Measurements from ENCODE around the gene UTP4. TPM values are rescaled to one million over a fixed set of nuclear protein-coding genes. Genes with fewer than 3 reads are reported as not detected.
A peak's percentile ranks its signal among the peaks of the same experiment; 100 is the strongest.

The UTP4 gene
- total and polyA plus RNA-seq, 8 donors, result 24.7 to 51.1 (median 46.0) TPM

DNA sequence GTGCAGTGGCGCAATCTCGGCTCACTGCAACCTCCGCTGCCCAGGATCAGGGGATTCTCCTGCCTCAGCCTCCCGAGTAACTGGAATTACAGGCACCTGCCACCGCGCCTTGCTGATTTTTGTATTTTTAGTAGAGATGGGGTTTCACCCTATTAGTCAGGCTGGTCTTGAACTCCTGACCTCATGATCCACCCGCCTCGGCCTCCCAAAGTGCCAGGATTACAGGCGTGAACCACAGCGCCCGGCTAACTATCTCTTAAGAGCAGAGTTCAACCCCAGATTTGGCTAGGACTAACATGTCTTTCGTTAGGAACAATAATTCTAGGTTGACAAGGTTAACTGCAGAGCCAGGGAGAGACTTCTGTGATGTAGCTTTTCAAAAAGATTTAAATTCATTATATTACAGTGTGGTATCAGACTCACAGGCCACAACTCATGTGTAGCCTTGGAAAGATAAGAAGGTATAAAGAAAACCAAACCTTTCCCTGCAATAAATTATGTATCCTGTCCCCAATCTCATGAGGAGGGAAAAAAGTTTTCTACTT, 4.4 kb upstream of the UTP4 start:
- intact Hi-C loops (cut with DNase I), result no loop called here
- ATAC-seq, result no peak

DNA sequence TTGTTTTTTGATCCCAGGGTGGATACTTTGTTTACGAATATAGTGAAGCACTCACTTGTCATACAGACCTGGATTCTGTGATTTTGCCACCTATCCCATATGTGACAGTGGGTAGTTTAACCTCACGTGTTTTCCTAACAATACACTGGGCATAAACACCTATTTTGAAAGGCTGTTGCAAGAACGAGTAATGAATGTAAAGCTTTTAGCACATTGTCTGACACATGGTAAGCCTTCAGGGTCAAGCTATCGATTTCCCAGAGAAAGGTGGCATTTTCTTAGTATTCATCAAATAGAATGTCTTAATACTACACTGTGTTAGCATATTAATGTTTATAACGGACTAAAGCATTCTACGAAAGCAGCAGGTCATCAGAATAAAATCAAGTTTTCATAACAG, 2.0 kb upstream of the UTP4 start:
- Histone ChIP-seq H3K27ac (no peak overlapping the region), H3K4me1 (peaks cover 4 to 44% of the 10 kb centered on the region in 2 donors), H3K4me3 (peak overlapping the region in 1 of 2 donors; percentile 87), H3K27me3 (no peaks in the 10 kb centered on the region), H3K36me3 (peaks cover 0 to 10% of the 10 kb centered on the region in 2 donors), H3K9me3 (no peaks in the 10 kb centered on the region)
- DNase-seq, result no peak
- TF ChIP-seq CTCF (IDR thresholded peaks at IDR 0.05), result no peak
- ATAC-seq, result no peak
- intact Hi-C loops (cut with DNase I), result no loop called here

More for the DNA sequence above, 4.4 kb upstream of the UTP4 start:
- no peak for TF ChIP-seq CTCF (IDR thresholded peaks at IDR 0.05)
- Histone ChIP-seq H3K4me3 (no peak overlapping the region), H3K9me3 (no peaks in the 10 kb centered on the region), H3K4me1 (peaks cover 0 to 27% of the 10 kb centered on the region in 2 donors), H3K36me3 (peaks cover 0 to 15% of the 10 kb centered on the region in 2 donors), H3K27me3 (no peaks in the 10 kb centered on the region), H3K27ac (no peak overlapping the region)
- DNase-seq, result no peak

DNA sequence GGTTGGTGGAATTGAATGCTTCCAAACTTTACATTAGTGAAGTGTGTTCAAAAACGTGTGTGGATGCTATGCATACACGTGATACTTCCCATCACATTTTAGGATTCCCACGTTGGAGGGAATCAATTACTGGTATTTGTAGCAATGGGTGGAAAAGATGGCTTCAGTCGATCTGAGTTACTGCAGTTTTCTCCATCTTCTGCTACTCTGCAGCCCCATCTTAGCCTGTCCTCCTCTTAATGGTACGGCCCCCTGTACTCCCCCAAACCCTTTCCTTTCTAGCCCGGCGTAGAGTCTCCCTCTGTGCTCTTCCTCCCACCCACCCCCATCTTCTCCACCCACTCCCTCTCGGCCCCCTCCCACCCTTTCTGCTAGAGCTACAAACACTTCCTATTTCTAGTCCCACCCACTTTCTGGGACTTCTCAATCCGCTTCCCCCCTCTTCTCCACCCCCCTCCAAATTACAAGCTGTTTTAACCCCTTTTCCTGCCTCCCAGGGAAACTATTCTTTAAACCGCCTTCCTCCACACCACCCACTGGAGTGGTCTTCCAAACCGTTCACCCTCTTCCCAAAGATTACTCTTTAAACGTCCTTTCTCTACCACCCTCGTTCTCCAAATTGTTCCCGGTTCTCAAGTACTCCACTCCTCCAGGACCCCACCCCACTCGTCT, 1.1 kb upstream of the UTP4 start:
- TF ChIP-seq CTCF (IDR thresholded peaks at IDR 0.05), result no peak
- Histone ChIP-seq H3K4me1 (peaks cover 4 to 42% of the 10 kb centered on the region in 2 donors), H3K36me3 (peaks cover 0 to 10% of the 10 kb centered on the region in 2 donors), H3K27ac (peak overlapping the region; percentile 88 to 90), H3K9me3 (no peaks in the 10 kb centered on the region), H3K27me3 (no peaks in the 10 kb centered on the region), H3K4me3 (peak overlapping the region; percentile 81 to 87)
- intact Hi-C loops (cut with DNase I), result no loop called here
- peak; percentile 30 for ATAC-seq
- DNase-seq, result peak in 1 of 4 donors; percentile 56

GRCh38 chr16:69131839-69132423, 518 bp upstream of the UTP4 start:
- intact Hi-C loops (cut with DNase I), result no loop called here
- H3K36me3 ChIP-seq, result peaks cover 0 to 9% of the 10 kb centered on the region in 2 donors
- TF ChIP-seq CTCF (IDR thresholded peaks at IDR 0.05), result no peak

DNA sequence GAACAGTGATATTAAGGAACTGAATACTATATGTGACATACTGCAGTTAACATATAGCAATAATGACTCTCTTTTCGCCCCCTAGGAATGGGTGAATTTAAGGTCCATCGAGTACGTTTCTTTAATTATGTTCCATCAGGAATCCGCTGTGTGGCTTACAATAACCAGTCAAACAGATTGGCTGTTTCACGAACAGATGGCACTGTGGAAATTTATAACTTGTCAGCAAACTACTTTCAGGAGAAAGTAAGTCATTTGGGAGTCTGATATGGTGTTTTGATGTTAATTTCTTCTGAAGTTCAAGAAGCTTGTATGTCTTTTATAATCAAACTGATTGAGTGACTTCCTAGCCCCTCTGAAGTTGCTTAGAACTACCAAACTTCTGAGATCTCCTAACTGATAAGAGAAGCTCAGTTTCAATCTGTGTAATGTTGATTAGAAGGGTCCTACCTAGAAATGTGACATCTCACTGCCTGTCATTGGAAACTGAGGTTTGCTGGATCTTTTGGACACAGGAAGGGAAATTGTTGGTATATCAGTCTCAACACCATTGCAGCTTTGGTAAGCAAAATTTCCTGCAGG, 1.0 kb downstream of the UTP4 start:
- H3K4me3 ChIP-seq, result peak overlapping the region; percentile 81 to 87
- H3K4me1 ChIP-seq, result peaks cover 4 to 38% of the 10 kb centered on the region in 2 donors
- no peak for DNase-seq
- ATAC-seq, result no peak
- no peaks in the 10 kb centered on the region for H3K27me3 ChIP-seq
- TF ChIP-seq CTCF (IDR thresholded peaks at IDR 0.05), result no peak
- peaks cover 0 to 24% of the 10 kb centered on the region in 2 donors for H3K36me3 ChIP-seq
- H3K9me3 ChIP-seq, result no peaks in the 10 kb centered on the region
- intact Hi-C loops (cut with DNase I), result no loop called here
- no peak overlapping the region for H3K27ac ChIP-seq

More at GRCh38 chr16:69131839-69132423, 518 bp upstream of the UTP4 start:
- peak overlapping the region; percentile 88 to 90 for H3K27ac ChIP-seq
- ATAC-seq, result peak; percentile 77
- DNase-seq, result peak in 3 of 4 donors; percentile 64 to 87 (median 83)
- H3K9me3 ChIP-seq, result no peaks in the 10 kb centered on the region
- H3K4me1 ChIP-seq, result peaks cover 4 to 38% of the 10 kb centered on the region in 2 donors
- peak overlapping the region; percentile 81 to 87 for H3K4me3 ChIP-seq
- no peaks in the 10 kb centered on the region for H3K27me3 ChIP-seq

Measured in left lung (tissue), 10 donors.